Right ventricle myocardium superior (tissue), 1 donor: ENCODE measurements around the gene KCNK4. TPM values are rescaled to one million over a fixed set of nuclear protein-coding genes. Genes with fewer than 3 reads are reported as not detected.

Source experiments
- ATAC-seq: fragments of 200-7000 bp; cut with Tn5 transposase; one replicate; pipeline ENCODE4 v1.9.1; 2020; ENCODE audit warnings: mild to moderate bottlenecking; ENCODE audit not compliant: poor library complexity
- DNase-seq: peaks from one replicate; pipeline ENCODE4 v3.0.0-alpha.2; 2020
- intact Hi-C: fragments of 100-400 bp; cut with DNase I; formaldehyde crosslinking; loops from one replicate; pipeline ENCODE4 v1.11.2; 2022
- total RNA-seq: library from RNA; stranded (reverse); fragmentation: NEBNext Ultra II Directional; extraction: Animal tissue kit (Norgen Biotek cat#: 25700); gene quantifications from one replicate; pipeline ENCODE4 v1.2.1, GENCODE V29; 2021
- donor health status: DM: no; HTN: yes; CAD: no; lungs with severe emphysema.

KCNK4 gene
- total RNA-seq, 1 donor from 2014 or later: not detected

DNA sequence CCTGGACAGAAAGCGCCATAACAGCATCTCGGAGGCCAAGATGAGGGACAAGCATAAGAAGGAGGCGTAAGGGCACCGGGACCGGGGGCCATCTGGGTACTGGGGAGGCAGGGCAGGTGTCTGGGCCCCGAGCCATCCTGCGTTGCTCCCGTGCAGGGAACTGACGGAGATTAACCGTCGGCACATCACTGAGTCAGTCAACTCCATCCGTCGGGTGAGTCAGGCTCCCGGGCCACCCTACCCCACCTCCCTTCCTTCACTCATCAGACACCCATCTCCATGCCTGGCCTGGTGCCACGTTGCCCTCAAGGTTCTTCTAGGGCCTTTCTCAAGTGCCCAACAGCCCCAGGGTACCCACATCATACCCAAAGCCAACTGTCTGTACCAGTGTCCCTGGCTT is 24.8 kb upstream of the KCNK4 start:
- no peak for ATAC-seq
- intact Hi-C loops: no loop called here

GRCh38 chr11:64267207-64267945 is 23.7 kb upstream of the KCNK4 start:
- intact Hi-C loops: no loop called here
- DNase-seq (no peak), ATAC-seq (no peak)

More for the DNA sequence above, 24.8 kb upstream of the KCNK4 start:
- no peak for DNase-seq

DNA sequence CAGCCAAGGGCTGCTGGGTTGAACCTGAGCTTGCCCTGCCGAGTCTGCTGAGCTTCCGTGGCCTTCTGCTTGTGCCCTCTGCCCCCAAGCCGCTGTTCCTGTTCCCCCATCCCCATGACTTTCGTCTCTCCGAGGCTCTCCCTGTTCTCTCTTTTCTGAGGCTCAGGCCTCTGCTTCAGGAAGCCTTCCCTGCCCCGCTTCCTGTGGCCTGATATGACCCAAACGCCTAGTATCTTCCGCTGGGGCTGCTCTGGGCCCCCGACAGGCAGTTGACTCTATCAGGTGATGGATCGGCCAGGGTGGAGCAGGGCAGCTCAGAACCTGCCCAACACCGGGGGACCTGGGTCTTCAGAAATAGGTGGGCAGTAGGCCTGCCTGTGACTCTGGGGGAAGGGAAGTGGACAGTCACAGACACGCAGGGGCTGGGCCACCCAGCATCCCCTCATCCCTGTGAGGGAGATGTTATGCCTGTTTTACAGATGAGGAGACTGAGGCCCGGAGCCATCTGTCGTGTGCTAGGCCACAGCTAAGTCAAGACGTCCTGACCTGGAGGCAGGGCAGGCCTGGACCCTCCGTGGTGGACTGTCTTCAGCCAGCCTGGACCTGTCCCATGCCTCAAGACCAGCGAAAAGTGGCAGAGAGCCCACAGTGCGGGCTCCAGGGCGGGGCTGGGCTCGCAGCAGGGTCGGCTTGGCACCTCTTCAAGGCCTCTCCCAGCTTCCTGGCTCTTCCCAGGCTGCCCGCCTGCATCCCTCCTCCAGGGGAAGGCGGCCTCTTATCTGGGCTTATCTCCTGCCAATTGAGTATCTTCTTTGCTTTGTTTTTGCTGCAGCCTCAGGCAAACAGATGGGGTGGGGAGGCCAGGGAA is 22.8 kb upstream of the KCNK4 start:
- DNase-seq (peak; percentile 81), ATAC-seq (no peak)
- intact Hi-C loops: no loop called here

GRCh38 chr11:64268893-64269539 is 22.1 kb upstream of the KCNK4 start:
- ATAC-seq (peak; percentile 24), DNase-seq (peak; percentile 82)
- intact Hi-C loops: no loop called here

- DNase-seq (peak; percentile 98), ATAC-seq (peak; percentile 83)
- intact Hi-C loops: loop anchor here (2.0 kb wide), 1 partner anchor 15 kb away; the partner anchor contains the start of genes BAD and GPR137
Measured at GRCh38 chr11:64269540-64270220, 21.4 kb upstream of the KCNK4 start.

- ATAC-seq (no peak), DNase-seq (no peak)
- intact Hi-C loops: no loop called here
Measured at GRCh38 chr11:64275031-64275800, 15.9 kb upstream of the KCNK4 start.

- no peak for ATAC-seq
Measured at GRCh38 chr11:64275841-64276240, 15.3 kb upstream of the KCNK4 start.

GRCh38 chr11:64276653-64277431 is 14.3 kb upstream of the KCNK4 start:
- intact Hi-C loops: no loop called here
- ATAC-seq (no peak), DNase-seq (no peak)

More at GRCh38 chr11:64275841-64276240, 15.3 kb upstream of the KCNK4 start:
- intact Hi-C loops: no loop called here
- DNase-seq: no peak

DNA sequence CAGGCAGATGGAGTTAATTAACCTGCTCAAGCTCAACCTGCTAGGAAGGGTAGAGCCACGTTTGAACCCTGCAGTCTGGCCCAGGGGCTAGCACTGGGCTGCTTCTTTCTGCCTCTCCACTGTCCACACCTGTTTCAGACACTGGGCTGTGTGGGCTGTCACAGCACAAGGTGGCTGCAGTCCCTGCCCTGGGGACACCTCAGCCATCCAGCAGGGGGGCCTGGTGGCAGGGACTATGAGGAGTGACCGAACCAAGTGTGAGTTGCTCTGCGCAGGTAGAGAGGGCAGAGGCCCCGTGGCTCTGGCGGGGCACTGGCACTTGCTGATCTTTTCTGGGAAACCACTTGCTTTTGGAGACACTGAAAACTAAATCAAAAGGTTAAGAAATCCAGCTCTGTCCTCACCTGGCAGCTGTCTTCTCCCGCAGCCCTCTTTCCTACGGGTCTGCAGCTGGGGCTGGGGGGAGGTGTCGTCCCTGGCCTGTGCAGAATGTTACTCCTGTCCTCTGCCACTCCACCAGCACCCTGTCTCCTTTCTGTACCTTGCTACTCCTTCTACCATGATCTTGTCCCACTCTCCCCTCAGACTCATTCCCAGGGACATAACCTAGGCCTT is 12.4 kb upstream of the KCNK4 start:
- no peak for ATAC-seq
- DNase-seq: no peak
- intact Hi-C loops: no loop called here

- intact Hi-C loops: no loop called here
- DNase-seq (no peak), ATAC-seq (no peak)
Measured at GRCh38 chr11:64281957-64282770, 8.9 kb upstream of the KCNK4 start.

DNA sequence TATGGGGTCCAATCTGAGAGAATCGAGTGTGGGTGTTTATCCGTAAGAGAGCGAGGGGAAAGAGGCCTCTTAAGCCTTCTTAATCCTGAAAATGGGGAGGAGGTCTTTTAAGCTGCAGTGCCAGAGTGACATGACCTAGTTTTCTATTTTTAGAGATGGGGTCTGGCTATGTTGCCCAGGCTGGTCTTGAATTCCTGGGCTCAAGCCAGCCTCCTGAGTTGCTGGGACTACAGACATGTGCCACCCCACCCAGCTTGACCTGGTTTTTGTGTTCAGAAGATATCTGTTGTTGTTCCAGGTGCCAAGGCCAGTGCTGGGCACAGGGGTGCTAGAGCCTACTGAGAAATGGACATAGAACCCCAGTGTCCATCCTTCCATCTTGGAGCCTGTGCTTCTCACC is 8.0 kb upstream of the KCNK4 start:
- ATAC-seq (no peak), DNase-seq (no peak)
- intact Hi-C loops: no loop called here

DNA sequence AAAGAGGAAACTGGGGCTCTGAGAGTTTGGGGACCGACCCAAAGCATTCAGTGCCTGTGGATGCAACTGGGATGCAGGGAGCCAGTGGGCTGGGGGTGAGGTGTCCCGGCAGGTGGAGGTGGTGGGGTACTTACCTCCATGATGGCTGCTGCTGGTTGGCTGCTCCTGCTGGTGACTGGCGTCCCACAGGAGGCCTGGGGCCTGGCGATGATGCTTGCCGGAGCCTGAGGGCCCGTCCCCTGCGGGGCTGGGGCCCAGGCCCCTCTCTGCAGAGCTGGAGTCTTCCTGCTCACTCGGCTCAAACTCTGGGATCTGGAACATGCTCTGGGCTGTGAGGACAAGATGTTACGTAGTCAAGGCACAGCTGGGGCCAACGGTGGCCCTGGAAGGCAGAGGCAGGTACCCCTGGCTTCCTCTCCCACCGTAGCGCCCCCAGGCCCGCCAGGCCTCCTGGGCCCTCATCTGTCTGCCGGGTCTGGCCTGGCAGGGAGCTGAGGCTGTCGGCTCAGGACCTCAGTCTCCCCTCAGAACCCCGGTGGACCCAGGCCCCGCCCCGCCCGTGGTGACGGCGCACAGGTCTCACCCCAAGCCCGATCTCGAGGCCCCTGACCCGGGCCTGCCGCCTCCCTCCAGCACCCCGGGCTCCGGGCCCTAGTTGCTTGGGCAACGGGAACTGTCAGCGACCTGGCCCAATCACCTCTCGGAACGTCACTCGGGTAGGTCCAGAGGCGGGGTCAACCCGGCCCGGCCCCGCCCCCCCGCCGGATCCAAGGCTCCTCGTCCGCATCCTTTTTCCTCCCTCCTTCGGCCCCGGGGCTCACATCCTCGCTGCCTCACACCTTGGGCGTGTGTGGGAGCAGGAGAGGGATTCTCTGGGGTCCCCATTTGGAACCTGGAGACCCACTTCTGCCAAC is 6.8 kb upstream of the KCNK4 start, which contains the start of gene BAD:
Gene BAD (minus strand): TSS at position 618 of the 914 bp plus-strand sequence. CDS start 297 bp downstream, at position 321.
- intact Hi-C loops: loop anchor here (2.0 kb wide), 1 partner anchor 14 kb away; no protein-coding TSS in a partner anchor
- DNase-seq: peak; percentile 97
- ATAC-seq: peak; percentile 91

DNA sequence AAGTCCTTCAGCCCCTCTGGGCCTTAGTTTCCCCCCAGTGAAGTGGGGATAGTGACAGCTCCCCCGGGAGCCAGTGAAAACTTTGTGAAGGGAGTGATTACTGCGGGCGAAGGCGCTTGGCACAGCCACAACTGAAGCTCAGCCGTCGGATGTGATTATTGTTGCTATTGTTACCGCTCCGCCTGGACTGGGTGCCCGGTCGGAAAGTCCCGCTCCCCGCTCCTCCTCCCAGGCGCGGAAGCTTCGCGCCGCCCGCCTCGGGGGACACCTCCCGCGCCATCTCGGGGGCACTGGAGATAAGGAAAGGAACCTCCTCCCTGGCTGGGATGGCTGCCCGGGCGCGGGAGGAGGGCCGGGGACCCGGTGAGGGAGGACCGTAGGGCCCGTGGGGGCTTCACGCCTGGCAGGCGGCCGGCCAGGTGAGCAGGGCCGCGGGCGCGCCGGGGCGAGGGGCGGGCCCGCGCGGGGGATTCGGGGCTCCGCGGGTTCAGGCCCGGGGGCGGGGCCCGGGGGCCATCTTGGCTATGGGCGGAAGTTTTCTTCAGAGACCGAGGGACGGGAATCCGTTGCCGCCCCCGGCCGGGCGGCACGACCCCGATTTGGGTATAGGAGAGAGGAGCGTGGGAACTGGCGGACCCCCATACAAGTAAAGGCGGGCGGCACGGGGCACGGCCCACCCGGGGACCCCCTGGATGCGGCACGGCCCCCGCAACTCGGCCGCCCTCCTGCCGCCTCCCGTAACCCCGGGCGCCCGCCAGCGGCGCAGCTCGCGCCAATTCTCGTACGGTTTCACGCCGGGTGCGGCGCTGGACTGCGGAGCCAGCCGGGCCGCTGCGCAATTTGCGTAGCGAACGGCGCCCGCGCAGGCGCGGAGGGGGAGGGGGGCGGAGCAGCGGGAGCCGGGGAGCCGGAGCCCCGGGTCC is 5.9 kb upstream of the KCNK4 start, which contains the start of gene GPR137:
Gene GPR137 (plus strand): TSS at position 887 of the 923 bp plus-strand sequence. CDS start 677 bp downstream, outside the sequence.
- ATAC-seq: peak; percentile 82
- peak; percentile 93 for DNase-seq
- intact Hi-C loops: loop anchor here (2.0 kb wide), 1 partner anchor 14 kb away; no protein-coding TSS in a partner anchor
